ENCODE results near the gene UST.

Gene UST

GRCh38 chr6:148799647-148800046, 52.8 kb downstream of the UST start:
- DNase-seq (ENCODE audit: low read depth in 1 of 2, low spot score in 1 of 2), result no peak

GRCh38 chr6:148800536-148800935, 53.7 kb downstream of the UST start:
- DNase-seq (ENCODE audit: low read depth in 1 of 2, low spot score in 1 of 2), result no peak

- DNase-seq (ENCODE audit: low read depth in 1 of 2, low spot score in 1 of 2), result no peak
These were observed 57.1 kb downstream of the UST start for GRCh38 chr6:148803979-148804378.

- no peak for DNase-seq (ENCODE audit: low read depth in 1 of 2, low spot score in 1 of 2)
These were observed 58.9 kb downstream of the UST start for GRCh38 chr6:148805777-148806176.

GRCh38 chr6:148807784-148808183, 61.0 kb downstream of the UST start:
- no peak for DNase-seq (ENCODE audit: low read depth in 1 of 2, low spot score in 1 of 2)

GRCh38 chr6:148808786-148809304, 62.0 kb downstream of the UST start:
- DNase-seq (ENCODE audit: low read depth in 1 of 2, low spot score in 1 of 2), result no peak

- DNase-seq (ENCODE audit: low read depth in 1 of 2, low spot score in 1 of 2), result no peak
These were observed 64.6 kb downstream of the UST start for GRCh38 chr6:148811459-148811858.

GRCh38 chr6:148814082-148814790, 67.4 kb downstream of the UST start:
- no peak for DNase-seq (ENCODE audit: low read depth in 1 of 2, low spot score in 1 of 2)

- DNase-seq (ENCODE audit: low read depth in 1 of 2, low spot score in 1 of 2), result no peak
These were observed 68.0 kb downstream of the UST start for GRCh38 chr6:148814869-148815268.

- no peak for DNase-seq (ENCODE audit: low read depth in 1 of 2, low spot score in 1 of 2)
These were observed 69.3 kb downstream of the UST start for GRCh38 chr6:148816117-148816516.

- no peak for DNase-seq (ENCODE audit: low read depth in 1 of 2, low spot score in 1 of 2)
These were observed 70.9 kb downstream of the UST start for GRCh38 chr6:148817689-148818088.

GRCh38 chr6:148818939-148819575, 72.2 kb downstream of the UST start:
- no peak for DNase-seq (ENCODE audit: low read depth in 1 of 2, low spot score in 1 of 2)

- no peak for DNase-seq (ENCODE audit: low read depth in 1 of 2, low spot score in 1 of 2)
These were observed 73.0 kb downstream of the UST start for GRCh38 chr6:148819852-148820251.

GRCh38 chr6:148822819-148823218, 76.0 kb downstream of the UST start:
- no peak for DNase-seq (ENCODE audit: low read depth in 1 of 2, low spot score in 1 of 2)

GRCh38 chr6:148824291-148824690, 77.5 kb downstream of the UST start:
- DNase-seq (ENCODE audit: low read depth in 1 of 2, low spot score in 1 of 2), result no peak

GRCh38 chr6:148824960-148825359, 78.1 kb downstream of the UST start:
- DNase-seq (ENCODE audit: low read depth in 1 of 2, low spot score in 1 of 2), result no peak

- DNase-seq (ENCODE audit: low read depth in 1 of 2, low spot score in 1 of 2), result no peak
These were observed 78.7 kb downstream of the UST start for GRCh38 chr6:148825492-148825891.

- DNase-seq (ENCODE audit: low read depth in 1 of 2, low spot score in 1 of 2), result no peak
These were observed 80.7 kb downstream of the UST start for GRCh38 chr6:148827416-148828045.

- no peak for DNase-seq (ENCODE audit: low read depth in 1 of 2, low spot score in 1 of 2)
These were observed 81.2 kb downstream of the UST start for GRCh38 chr6:148828047-148828446.

- DNase-seq (ENCODE audit: low read depth in 1 of 2, low spot score in 1 of 2), result no peak
These were observed 82.7 kb downstream of the UST start for GRCh38 chr6:148829415-148830101.

GRCh38 chr6:148830614-148831013, 83.8 kb downstream of the UST start:
- no peak for DNase-seq (ENCODE audit: low read depth in 1 of 2, low spot score in 1 of 2)

- DNase-seq (ENCODE audit: low read depth in 1 of 2, low spot score in 1 of 2), result peak in 1 of 2 donors; percentile 9
These were observed 84.2 kb downstream of the UST start for GRCh38 chr6:148831064-148831463.
